Activated naive CD8-positive, alpha-beta T cell treated with anti-CD3 and anti-CD28 coated beads, Interleukin-2, amount 50 U/mL, for 24 hours (primary cell): ENCODE results near the gene DAND5.
A peak's percentile ranks its signal among the peaks of the same experiment; 100 is the strongest.

Experiments
- ATAC-seq: fragments of 150-1000 bp; cut with Tn5 transposase; one replicate; pipeline ENCODE4 v1.10.0; 2021
- DNase-seq: peaks from one replicate; pipeline ENCODE4 v3.0.0; 2021
- H3K27ac Mint-ChIP-seq: one replicate; pipeline ENCODE4 v1.8.0; 2021; ENCODE audit warnings: mild to moderate bottlenecking, mixed read lengths
- H3K27me3 Mint-ChIP-seq: one replicate; pipeline ENCODE4 v1.8.0; 2021; ENCODE audit warnings: mixed read lengths
- H3K36me3 Mint-ChIP-seq: one replicate; pipeline ENCODE4 v1.8.0; 2021; ENCODE audit warnings: low read depth, mixed read lengths
- H3K4me1 Mint-ChIP-seq: one replicate; pipeline ENCODE4 v1.8.0; 2021; ENCODE audit warnings: mixed read lengths
- H3K4me3 Mint-ChIP-seq: one replicate; pipeline ENCODE4 v1.8.0; 2021; ENCODE audit warnings: mild to moderate bottlenecking, moderate library complexity, mixed read lengths
- H3K9me3 Mint-ChIP-seq: one replicate; pipeline ENCODE4 v1.8.0; 2021; ENCODE audit warnings: mixed read lengths

Gene DAND5

DNA sequence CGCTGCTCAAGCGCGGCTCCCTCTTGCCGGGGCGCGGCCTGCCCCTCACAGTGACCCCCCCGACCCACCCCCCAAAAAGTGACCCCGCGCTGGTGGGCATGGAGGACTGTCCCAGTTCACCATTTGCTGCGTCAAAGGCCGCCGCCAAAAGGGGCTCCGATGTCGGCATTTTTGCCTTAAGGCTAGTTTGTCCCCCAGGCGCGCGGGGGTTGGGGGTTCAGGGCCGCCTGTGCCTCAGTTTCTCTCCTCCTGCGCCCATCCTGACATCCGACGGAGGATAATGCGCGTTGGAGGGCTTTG, 43.0 kb downstream of the DAND5 start:
- Mint-ChIP-seq H3K36me3 (peaks cover 1% of the 10 kb centered on the region), H3K4me3 (peak overlapping the region; percentile 80), H3K4me1 (peaks cover 29% of the 10 kb centered on the region), H3K27me3 (peaks cover 62% of the 10 kb centered on the region), H3K27ac (peak overlapping the region; percentile 94), H3K9me3 (no peaks in the 10 kb centered on the region)
- DNase-seq (no peak), ATAC-seq (no peak)

DNA sequence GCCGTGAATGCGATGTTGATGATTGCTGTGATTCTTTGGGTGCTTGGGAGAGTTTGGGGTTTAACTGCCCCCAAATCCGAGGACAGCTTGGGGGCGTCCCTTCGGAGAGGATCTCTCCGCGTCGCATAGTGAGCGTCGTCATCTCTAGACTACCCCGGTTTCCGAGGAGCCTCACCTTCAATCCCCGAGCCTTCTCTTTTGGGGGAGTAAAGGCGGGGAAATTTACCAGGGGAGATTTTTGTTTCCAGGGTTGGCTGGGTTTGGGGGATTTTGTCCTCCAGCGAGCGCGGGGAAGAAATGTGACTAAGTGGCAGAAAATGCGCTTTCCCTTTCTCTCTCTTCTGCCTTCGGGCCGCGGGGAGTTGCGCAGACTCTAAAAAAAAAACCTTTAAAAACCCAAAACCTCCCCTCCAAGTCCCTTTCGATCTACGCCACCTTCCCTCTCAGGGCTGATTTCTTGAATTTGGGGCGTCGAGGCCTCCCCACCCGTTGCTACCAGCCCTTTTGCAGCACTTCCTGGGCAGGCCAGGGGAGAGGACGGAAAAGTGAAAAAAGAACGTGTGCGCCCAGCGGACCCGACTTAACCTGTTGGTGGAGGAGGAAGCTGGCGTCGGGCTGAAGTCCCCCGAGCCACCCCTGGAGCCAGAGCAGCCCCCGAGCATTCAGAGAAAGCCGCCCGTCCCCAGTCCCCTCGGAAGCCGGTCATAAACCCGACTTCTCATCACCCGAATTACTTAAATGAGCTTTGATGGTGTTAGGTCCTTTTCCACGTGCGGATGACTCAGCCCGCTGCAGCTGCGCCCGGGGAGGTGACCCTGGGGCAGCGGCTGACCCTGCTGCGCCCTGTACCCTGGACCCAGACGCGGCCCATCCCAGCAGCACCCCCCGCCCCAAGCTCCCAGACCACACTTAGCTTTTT, 43.6 kb downstream of the DAND5 start:
- H3K27ac Mint-ChIP-seq, result peak overlapping the region; percentile 94
- ATAC-seq (peak; percentile 62), DNase-seq (peak; percentile 54)
- peak overlapping the region; percentile 80 for H3K4me3 Mint-ChIP-seq
- H3K27me3 Mint-ChIP-seq, result peaks cover 59% of the 10 kb centered on the region
- peaks cover 29% of the 10 kb centered on the region for H3K4me1 Mint-ChIP-seq
- H3K9me3 Mint-ChIP-seq, result no peaks in the 10 kb centered on the region
- peaks cover 1% of the 10 kb centered on the region for H3K36me3 Mint-ChIP-seq

DNA sequence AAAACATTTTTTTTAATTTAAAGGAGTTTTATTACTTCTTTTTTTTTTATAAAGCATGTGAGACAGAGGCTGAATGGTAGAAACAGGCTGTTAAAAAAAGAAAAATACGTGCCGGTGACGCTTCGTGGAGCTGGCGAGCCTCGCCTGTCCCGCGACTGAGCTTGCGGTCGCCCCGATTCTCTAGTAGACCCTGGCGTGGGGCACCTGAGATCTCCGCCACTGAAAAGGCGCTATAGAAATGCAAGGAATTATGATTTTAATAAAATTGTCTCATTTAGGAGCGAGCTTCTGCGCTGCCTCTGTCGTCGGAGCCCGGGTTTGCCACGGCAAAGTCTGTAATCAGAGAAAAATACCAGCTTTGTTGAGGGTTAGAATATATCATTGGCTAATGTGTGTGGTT, 44.3 kb downstream of the DAND5 start:
- H3K27me3 Mint-ChIP-seq, result peaks cover 61% of the 10 kb centered on the region
- H3K36me3 Mint-ChIP-seq, result peaks cover 1% of the 10 kb centered on the region
- H3K27ac Mint-ChIP-seq, result peak overlapping the region; percentile 61
- no peak for ATAC-seq
- DNase-seq, result no peak
- no peaks in the 10 kb centered on the region for H3K9me3 Mint-ChIP-seq
- H3K4me1 Mint-ChIP-seq, result peaks cover 29% of the 10 kb centered on the region
- peak overlapping the region; percentile 80 for H3K4me3 Mint-ChIP-seq

DNA sequence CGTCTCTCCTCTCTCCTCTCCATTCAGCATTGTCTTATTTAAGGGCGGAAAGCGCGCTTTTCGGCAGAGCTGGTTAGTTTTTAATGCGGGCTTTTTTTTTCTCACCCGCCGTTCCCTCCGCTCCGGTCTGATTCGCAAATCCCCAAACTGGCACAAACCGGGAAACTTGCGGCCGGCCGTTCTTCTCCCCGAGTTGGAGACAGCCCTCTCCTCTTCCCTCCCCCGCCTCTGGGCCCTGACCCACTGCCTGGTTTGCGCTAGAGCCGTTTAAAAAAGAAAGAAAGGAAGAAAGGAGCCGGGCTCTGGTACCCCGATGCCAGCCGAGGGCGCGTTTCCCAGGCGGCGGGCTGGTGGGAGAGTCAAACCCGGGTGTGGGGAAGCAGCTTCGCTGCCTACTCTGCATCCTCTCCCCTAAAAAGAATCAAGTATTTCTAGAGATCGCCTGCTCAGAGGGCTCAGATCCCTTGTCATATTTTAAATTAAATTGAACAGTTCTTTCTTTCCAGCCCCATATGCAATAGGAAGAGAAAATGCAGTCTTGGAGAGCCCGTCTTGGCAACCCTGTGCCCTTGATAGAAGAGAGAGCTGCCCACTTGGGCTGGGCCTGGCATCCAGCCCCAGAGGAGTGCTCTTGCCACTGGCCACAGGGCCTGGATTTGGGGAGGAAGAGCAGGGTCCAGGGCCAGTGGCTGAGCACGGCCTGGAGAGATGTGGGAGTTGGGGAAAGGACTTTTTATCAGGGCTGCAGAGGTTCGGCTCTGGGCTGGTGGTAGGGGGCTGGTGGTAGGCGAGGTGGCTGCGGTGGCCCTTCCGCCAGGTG, 44.9 kb downstream of the DAND5 start:
- Mint-ChIP-seq H3K4me1 (peaks cover 29% of the 10 kb centered on the region), H3K4me3 (peak overlapping the region; percentile 80), H3K27me3 (peaks cover 57% of the 10 kb centered on the region), H3K36me3 (peaks cover 1% of the 10 kb centered on the region), H3K27ac (peak overlapping the region; percentile 61), H3K9me3 (no peaks in the 10 kb centered on the region)
- ATAC-seq (no peak), DNase-seq (peak; percentile 24)

DNA sequence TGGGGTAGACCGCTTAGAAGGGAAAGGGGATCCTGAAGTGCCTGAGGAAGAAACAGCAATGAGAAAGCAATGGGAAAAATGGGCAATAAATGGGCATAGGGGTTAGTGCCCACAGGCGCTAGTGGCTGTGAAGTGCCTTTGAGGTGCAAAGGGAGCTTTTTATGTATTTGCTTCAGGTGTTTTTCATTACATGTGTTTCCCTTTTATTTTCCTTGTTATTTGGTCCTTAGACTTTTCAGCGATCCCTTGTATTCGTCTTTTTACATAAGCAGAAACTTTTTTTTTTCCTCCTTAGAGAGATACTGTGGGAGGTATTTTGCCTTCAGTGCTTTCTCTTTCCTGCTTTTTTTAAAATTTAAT, 45.5 kb downstream of the DAND5 start:
- ATAC-seq (no peak), DNase-seq (no peak)
- Mint-ChIP-seq H3K9me3 (no peaks in the 10 kb centered on the region), H3K27ac (no peak overlapping the region), H3K4me1 (peaks cover 29% of the 10 kb centered on the region), H3K27me3 (peaks cover 54% of the 10 kb centered on the region), H3K4me3 (peak overlapping the region; percentile 80), H3K36me3 (peaks cover 1% of the 10 kb centered on the region)

DNA sequence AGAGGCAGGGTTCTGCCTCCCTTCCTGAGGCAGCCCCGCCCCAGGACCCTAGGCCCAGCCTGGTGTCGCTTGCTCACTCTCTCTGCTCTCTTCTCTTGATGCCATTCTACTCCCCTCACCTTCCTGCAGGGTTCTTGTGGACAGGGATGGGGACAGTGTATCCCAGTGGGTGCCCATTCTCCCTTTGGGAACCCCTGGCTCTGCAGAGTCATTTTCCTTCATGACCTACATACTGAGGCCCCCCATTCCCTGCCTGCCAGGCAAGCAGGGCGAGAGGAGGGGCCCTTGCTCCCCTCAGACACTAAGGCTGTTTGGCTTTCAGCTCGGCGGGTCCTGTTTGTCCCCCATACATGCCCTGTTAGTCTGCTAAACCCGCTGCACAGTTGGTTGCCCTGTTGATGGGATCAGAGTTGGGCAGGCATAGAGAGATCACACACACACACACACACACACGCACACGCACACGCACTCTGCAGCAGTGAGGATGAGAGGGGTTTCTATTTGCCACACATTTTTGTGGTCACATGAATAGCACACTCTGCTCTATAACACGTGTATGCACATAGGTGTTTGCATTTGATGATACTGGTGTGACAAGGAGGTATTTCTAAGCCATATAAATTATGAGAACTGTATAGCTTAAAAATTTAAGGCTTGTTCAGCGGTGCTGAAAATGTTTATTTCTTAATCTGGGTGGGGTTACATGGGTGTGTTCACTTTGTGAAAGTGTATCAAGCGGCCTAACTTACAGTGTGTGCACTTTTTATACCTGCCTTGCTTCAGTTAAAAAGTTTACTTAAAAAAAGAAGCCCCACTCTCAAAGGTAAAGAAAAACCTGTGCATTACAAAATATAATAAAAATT, 46.2 kb downstream of the DAND5 start:
- peaks cover 29% of the 10 kb centered on the region for H3K4me1 Mint-ChIP-seq
- peaks cover 50% of the 10 kb centered on the region for H3K27me3 Mint-ChIP-seq
- H3K36me3 Mint-ChIP-seq, result peaks cover 1% of the 10 kb centered on the region
- H3K27ac Mint-ChIP-seq, result no peak overlapping the region
- ATAC-seq (no peak), DNase-seq (no peak)
- no peaks in the 10 kb centered on the region for H3K9me3 Mint-ChIP-seq
- peak overlapping the region; percentile 36 for H3K4me3 Mint-ChIP-seq

DNA sequence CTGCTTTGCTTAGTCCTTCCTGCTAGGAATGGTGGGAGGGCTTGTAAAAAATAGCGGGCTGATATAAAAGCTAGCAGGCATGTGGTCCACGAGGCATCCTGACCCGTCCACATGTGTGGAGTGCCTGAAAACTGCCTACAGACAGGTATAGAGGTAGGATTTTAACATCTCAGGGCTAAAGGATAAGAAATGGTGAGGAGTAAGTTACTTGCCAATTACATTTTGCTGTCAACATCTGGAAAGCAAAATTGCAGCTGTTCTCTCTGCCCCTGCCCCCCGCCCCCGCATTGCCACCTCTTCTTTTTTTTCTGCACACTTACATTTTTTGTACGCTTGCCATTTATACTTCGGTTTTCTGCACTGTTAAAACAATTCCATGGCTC, 46.9 kb downstream of the DAND5 start:
- ATAC-seq (no peak), DNase-seq (no peak)
- Mint-ChIP-seq H3K4me1 (peaks cover 29% of the 10 kb centered on the region), H3K4me3 (no peak overlapping the region), H3K36me3 (peaks cover 1% of the 10 kb centered on the region), H3K27ac (no peak overlapping the region), H3K9me3 (no peaks in the 10 kb centered on the region), H3K27me3 (peaks cover 46% of the 10 kb centered on the region)

DNA sequence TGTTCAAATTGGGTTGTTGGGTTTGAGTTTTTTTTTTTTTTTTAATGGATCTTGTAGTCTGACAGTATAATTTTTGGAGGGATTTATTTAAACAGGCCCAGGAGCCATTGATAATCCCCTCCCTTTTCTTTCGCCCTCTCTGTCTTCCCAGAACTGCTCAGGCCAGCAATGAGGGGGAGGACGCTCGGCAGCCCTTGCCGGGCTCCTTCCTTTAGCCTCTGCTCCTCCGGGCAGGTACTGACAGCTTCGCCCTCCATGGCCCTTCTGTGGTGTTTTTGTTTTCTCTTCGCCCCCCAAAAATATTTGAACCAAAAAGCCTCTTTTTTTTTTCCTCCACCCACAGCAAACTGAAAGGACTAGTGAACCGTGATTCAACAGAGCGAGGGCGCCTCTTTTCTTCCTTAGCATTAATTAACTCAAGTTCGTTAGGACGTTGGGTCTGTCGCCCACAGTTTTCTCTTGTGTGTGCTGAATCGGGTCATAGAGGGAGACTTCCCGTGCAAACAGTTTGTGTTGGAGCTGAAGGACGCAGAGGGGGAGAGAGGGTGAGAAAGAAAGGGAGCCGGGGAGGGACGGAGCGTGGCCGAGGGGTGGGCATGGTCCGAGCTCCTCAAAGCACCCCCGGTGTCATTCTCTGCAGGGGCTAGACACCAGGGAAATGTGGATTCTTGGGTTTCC, 47.4 kb downstream of the DAND5 start:
- DNase-seq (no peak), ATAC-seq (no peak)
- peaks cover 27% of the 10 kb centered on the region for H3K4me1 Mint-ChIP-seq
- H3K27me3 Mint-ChIP-seq, result peaks cover 43% of the 10 kb centered on the region
- no peak overlapping the region for H3K27ac Mint-ChIP-seq
- H3K9me3 Mint-ChIP-seq, result no peaks in the 10 kb centered on the region
- H3K4me3 Mint-ChIP-seq, result no peak overlapping the region
- peaks cover 1% of the 10 kb centered on the region for H3K36me3 Mint-ChIP-seq

DNA sequence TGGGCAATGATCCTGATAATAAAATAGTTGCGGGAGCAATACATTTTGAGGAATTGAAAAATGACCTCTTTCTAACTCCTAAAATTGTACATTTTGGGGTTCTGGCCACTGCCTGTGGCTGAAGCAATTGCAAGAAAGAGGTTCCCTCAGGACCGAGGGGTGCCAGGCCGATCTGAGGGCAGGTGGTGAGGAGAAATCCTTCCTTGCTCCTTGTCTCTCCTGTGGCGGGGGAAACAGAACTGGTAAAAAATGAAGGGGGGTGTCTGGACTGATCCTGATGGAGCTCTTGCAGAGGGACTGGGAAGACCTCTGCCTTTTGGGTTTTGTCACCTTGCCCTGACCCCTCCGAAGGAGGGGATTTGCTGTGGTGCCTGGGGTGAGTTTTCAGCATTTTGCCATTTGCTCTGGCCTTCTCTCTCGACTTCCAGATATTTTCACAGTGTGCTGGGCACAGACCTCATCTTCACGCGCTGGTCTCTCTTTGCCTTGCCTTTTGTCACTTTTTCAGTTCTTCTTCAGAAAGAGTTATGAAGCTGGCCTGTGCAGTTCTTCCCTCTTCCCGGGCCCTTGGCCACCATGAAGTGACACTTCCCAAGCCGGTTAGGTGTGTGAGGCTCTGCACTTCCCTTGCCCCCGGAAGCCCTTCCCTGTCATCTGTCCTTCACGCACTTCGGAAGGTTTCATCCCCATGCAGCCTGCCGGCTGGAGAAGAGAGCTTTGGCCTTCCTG, 48.1 kb downstream of the DAND5 start:
- H3K27me3 Mint-ChIP-seq, result peaks cover 45% of the 10 kb centered on the region
- peaks cover 31% of the 10 kb centered on the region for H3K4me1 Mint-ChIP-seq
- H3K27ac Mint-ChIP-seq, result no peak overlapping the region
- H3K4me3 Mint-ChIP-seq, result no peak overlapping the region
- peaks cover 1% of the 10 kb centered on the region for H3K36me3 Mint-ChIP-seq
- DNase-seq (no peak), ATAC-seq (no peak)
- no peaks in the 10 kb centered on the region for H3K9me3 Mint-ChIP-seq

DNA sequence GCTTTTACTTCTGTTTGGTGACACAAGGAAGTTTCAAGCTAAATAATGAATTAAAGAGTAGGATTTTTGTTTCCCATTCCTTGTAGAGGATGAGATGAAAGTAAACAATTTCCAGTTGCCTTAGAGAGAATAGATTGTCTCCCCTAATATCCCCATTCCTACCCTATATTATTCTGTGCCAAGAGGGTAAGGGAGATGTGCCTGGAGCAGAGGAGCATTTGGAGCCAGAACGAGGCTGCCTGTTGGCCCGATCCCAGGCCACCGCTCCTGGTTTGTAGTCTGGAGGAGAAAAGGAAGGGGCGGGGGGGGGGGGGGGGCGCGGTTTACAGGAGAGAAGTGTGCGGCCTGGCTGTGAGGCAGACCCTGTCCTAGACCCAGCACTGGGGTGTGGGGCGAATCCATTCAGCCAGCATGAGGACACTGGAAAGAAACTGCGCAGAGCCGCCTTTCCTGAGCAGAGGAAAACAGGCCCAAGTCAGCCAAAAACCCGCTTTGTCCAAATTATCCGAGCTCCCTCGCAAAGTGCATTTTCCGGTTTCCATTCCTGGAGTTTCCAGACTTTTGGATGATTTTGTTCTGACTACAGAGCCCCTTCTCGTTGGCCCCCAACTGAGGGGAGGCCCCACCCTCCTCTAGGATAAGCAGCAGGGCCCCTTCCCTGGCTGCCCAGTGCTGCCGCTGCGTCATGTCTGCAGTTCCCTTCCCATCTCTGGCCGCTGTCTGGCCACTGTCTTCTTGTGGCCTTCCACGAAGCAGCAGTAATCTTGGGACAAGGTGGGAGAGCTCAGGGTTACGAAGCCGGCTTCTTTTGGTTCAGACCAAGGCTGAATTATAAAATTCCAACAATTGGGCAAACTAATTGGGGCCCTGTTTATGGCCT, 48.9 kb downstream of the DAND5 start:
- Mint-ChIP-seq H3K4me3 (no peak overlapping the region), H3K27me3 (peaks cover 43% of the 10 kb centered on the region), H3K4me1 (peaks cover 29% of the 10 kb centered on the region), H3K36me3 (no peaks in the 10 kb centered on the region), H3K9me3 (no peaks in the 10 kb centered on the region), H3K27ac (no peak overlapping the region)
- DNase-seq (no peak), ATAC-seq (no peak)

DNA sequence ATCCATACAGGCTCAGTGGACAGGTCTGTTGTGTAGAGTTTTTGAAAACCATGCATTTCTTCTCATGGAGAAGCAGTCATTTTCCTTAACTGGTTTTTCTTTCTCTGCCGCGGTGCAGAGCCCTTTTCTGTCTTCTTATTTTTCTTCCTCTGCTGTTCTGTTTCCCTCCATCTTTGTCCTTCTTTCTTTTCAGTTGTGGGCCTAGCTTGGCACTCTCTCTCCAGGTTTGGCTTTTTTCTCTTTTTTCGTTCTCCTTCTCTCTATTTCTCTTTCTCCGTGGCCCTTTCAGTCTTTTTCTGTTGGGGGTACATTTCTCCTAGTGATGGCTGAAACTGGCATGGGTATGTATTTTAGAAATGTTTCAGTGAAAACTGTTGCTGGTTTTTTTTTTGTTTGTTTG, 50.0 kb downstream of the DAND5 start:
- peaks cover 44% of the 10 kb centered on the region for H3K27me3 Mint-ChIP-seq
- H3K4me1 Mint-ChIP-seq, result peaks cover 26% of the 10 kb centered on the region

DNA sequence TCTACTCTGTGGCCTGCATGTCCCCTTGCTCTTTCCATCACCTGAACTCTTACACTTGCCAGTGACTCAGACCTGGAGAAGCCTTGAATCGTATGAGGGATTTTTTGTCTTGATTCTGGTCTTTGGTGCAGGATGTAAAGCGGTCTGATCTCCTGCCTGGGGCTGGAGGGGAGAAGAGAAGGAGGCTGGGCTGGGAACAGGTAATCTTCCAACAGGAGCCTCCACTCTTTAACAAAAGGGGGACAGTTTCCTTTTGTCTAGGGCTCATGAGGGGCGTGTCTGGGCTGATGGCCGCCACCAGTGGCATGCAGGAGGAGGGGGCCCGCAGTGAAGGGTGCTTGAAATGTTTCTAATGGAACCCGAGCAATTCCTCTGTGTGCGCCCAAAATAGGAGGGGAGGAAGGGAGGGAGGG, 50.6 kb downstream of the DAND5 start:
- DNase-seq (no peak), ATAC-seq (no peak)
- Mint-ChIP-seq H3K27ac (no peak overlapping the region), H3K9me3 (no peaks in the 10 kb centered on the region), H3K4me3 (no peak overlapping the region), H3K4me1 (peaks cover 25% of the 10 kb centered on the region), H3K27me3 (peaks cover 44% of the 10 kb centered on the region), H3K36me3 (peaks cover 6% of the 10 kb centered on the region)

More for the DNA sequence above, 50.0 kb downstream of the DAND5 start:
- Mint-ChIP-seq H3K27ac (no peak overlapping the region), H3K9me3 (no peaks in the 10 kb centered on the region), H3K4me3 (no peak overlapping the region), H3K36me3 (peaks cover 3% of the 10 kb centered on the region)
- DNase-seq (no peak), ATAC-seq (no peak)
